Nephron progenitor cell (in vitro differentiated cells): ENCODE results near the gene BPHL.
"Not testable (repeated sequence)": the region's sequence is repeated elsewhere in the genome, so short reads cannot be mapped to it uniquely, and the experiment has no call there.

Experiments
- DNase-seq: peaks from one replicate; pipeline ENCODE4 v3.0.0; 2021
- H3K27ac Mint-ChIP-seq: 2 replicates; pipeline ENCODE4 v1.8.0; 2021; ENCODE audit warnings: mild to moderate bottlenecking, moderate library complexity, mixed read lengths
- H3K27me3 Mint-ChIP-seq: 2 replicates; pipeline ENCODE4 v1.8.0; 2021; ENCODE audit warnings: mild to moderate bottlenecking, low read depth, mixed read lengths; ENCODE audit not compliant: poor library complexity
- H3K36me3 Mint-ChIP-seq: 2 replicates; pipeline ENCODE4 v1.8.0; 2021; ENCODE audit warnings: low read depth, mixed read lengths
- H3K4me1 Mint-ChIP-seq: 2 replicates; pipeline ENCODE4 v1.8.0; 2021; ENCODE audit warnings: mixed read lengths
- H3K4me3 Mint-ChIP-seq: 2 replicates; pipeline ENCODE4 v1.8.0; 2021; ENCODE audit warnings: mild to moderate bottlenecking, moderate library complexity, mixed read lengths
- H3K9me3 Mint-ChIP-seq: 2 replicates; pipeline ENCODE4 v1.8.0; 2021; ENCODE audit warnings: mild to moderate bottlenecking, moderate library complexity, mixed read lengths
- CTCF ChIP-seq: fragments of 200-600 bp; sonication (generic); IDR thresholded peaks from 2 replicates; pipeline ENCODE4 v1.5.0; 2021; ENCODE audit warnings: antibody characterized with exemption

BPHL gene

GRCh38 chr6:3173636-3174089 is 55.2 kb downstream of the BPHL start:
- H3K9me3 Mint-ChIP-seq, H3K27me3 Mint-ChIP-seq, H3K4me3 Mint-ChIP-seq, H3K36me3 Mint-ChIP-seq, H3K27ac Mint-ChIP-seq, DNase-seq: not testable (repeated sequence)
- H3K4me1 Mint-ChIP-seq = peaks cover 51% of the 10 kb centered on the region

- H3K4me3 Mint-ChIP-seq = no peak overlapping the region
- TF ChIP-seq CTCF = no peak
- no peaks in the 10 kb centered on the region for H3K9me3 Mint-ChIP-seq
- no peaks in the 10 kb centered on the region for H3K36me3 Mint-ChIP-seq
- H3K27me3 Mint-ChIP-seq = peaks cover 8% of the 10 kb centered on the region
- H3K27ac Mint-ChIP-seq = no peak overlapping the region
- no peak for DNase-seq
- peaks cover 57% of the 10 kb centered on the region for H3K4me1 Mint-ChIP-seq
Observed at GRCh38 chr6:3175715-3176402, 57.3 kb downstream of the BPHL start.

GRCh38 chr6:3176562-3177355 is 58.2 kb downstream of the BPHL start:
- Mint-ChIP-seq H3K4me1 (peaks cover 53% of the 10 kb centered on the region), H3K4me3 (no peak overlapping the region)

GRCh38 chr6:3178666-3179065 is 60.2 kb downstream of the BPHL start:
- DNase-seq, H3K27ac Mint-ChIP-seq, H3K4me3 Mint-ChIP-seq, H3K27me3 Mint-ChIP-seq, H3K9me3 Mint-ChIP-seq, H3K36me3 Mint-ChIP-seq: not testable (repeated sequence)
- H3K4me1 Mint-ChIP-seq = peaks cover 37% of the 10 kb centered on the region

More at GRCh38 chr6:3176562-3177355, 58.2 kb downstream of the BPHL start:
- TF ChIP-seq CTCF = no peak
- no peak for DNase-seq
- Mint-ChIP-seq H3K27me3 (peaks cover 8% of the 10 kb centered on the region), H3K9me3 (no peaks in the 10 kb centered on the region), H3K36me3 (no peaks in the 10 kb centered on the region), H3K27ac (no peak overlapping the region)

DNA sequence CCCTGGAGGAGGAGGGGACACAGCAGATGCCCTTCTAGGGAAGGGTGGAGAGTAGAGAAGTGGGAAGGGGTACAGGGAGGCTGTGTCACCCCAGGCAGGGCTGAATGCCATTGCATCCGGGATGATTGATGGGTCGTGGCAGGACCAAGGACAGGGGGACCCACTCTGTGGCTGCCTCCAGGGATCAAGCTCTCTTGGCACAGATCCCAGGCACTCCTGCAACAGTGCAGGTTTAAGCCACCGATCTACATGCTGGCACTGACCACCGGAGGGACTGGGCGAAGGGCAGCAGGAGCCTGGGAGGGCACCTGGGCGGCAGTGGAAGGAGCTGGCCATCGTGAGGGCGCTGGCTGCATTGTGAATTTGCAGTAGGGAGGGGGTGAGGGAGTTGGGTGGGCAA is 61.4 kb downstream of the BPHL start:
- not testable (repeated sequence) for H3K9me3 Mint-ChIP-seq, H3K27ac Mint-ChIP-seq, H3K27me3 Mint-ChIP-seq, DNase-seq, H3K36me3 Mint-ChIP-seq
- Mint-ChIP-seq H3K4me3 (peak overlapping the region; percentile 76), H3K4me1 (peaks cover 35% of the 10 kb centered on the region)

DNA sequence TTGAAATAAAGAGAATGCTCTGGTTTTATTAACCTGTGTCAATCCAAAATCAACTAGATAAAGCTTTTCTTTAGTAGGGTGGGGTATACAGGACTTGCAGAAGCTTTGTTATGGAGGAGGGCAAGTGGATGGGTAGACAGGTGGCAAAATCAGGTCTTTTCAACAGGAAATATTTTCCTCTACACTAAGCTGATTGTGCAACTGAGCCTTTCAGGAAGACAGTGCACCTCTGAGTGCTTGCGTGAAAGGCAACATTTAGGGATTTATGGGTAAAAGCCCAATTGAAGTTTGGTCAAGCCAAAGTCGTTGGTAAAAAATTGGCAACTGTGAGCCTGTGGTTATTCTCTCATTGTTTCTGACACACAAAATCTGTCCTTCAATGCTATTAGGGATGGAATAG is 62.6 kb downstream of the BPHL start:
- Mint-ChIP-seq H3K36me3 (no peaks in the 10 kb centered on the region), H3K27ac (no peak overlapping the region), H3K27me3 (peaks cover 3% of the 10 kb centered on the region), H3K9me3 (no peaks in the 10 kb centered on the region), H3K4me1 (peaks cover 23% of the 10 kb centered on the region), H3K4me3 (no peak overlapping the region)
- DNase-seq = no peak
- no peak for TF ChIP-seq CTCF

DNA sequence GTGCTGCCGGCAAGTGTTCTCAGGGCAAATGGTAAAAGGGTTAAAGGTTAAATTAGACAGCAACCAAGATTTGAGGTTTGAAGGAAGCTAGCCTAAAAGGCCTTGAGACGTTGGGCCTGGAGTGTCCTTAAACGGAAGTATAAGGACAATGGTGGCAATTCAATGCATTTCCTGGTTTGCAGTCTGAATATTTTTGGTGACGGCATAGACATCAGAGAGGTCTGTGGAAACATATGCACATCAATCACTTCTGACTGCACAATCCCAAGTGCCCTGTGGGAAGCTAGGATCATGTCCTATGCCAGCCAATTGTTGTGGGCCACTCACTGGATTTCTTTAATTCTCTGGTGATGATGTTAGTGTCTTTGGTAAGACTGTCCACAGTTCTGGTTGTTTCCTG is 64.6 kb downstream of the BPHL start:
- Mint-ChIP-seq H3K4me3 (no peak overlapping the region), H3K27ac (no peak overlapping the region), H3K27me3 (peaks cover 3% of the 10 kb centered on the region), H3K36me3 (no peaks in the 10 kb centered on the region), H3K9me3 (peaks cover 4% of the 10 kb centered on the region), H3K4me1 (peaks cover 10% of the 10 kb centered on the region)
- no peak for DNase-seq
- no peak for TF ChIP-seq CTCF
